Neural progenitor cell (in vitro differentiated cells): ENCODE data around the gene ZNF575. TPM values are rescaled to one million over a fixed set of nuclear protein-coding genes. Genes with fewer than 3 reads are reported as not detected.

ENCODE experiments used
- DNase-seq: peaks from one replicate; pipeline ENCODE4 v3.0.0-alpha.2; 2016; ENCODE audit warnings: low spot score
- H2AFZ ChIP-seq: fragments of 200-600 bp; sonication (generic); replicated peaks from 2 replicates; pipeline ENCODE4 v1.6.1; 2016; ENCODE audit warnings: antibody characterized with exemption
- H3F3A ChIP-seq: fragments of 200-600 bp; sonication (generic); 2 replicates; pipeline ENCODE4 v1.6.1; 2016; ENCODE audit warnings: antibody characterized with exemption, low read depth
- H3K27ac ChIP-seq: fragments of 200-600 bp; sonication (generic); 2 replicates; pipeline ENCODE4 v1.5.1; 2016; ENCODE audit warnings: mild to moderate bottlenecking
- H3K27me3 ChIP-seq: fragments of 200-600 bp; sonication (generic); 2 replicates; pipeline ENCODE4 v1.6.1; 2016; ENCODE audit warnings: mild to moderate bottlenecking, moderate library complexity
- H3K36me3 ChIP-seq: fragments of 200-600 bp; sonication (generic); 2 replicates; pipeline ENCODE4 v1.5.1; 2016
- H3K4me1 ChIP-seq: fragments of 200-600 bp; sonication (generic); 2 replicates; pipeline ENCODE4 v1.6.1; 2016; ENCODE audit warnings: mixed run types
- H3K4me2 ChIP-seq: fragments of 200-600 bp; sonication (generic); 2 replicates; pipeline ENCODE4 v1.6.1; 2016
- H3K4me3 ChIP-seq: fragments of 200-600 bp; sonication (generic); 2 replicates; pipeline ENCODE4 v1.5.1; 2016
- H3K79me2 ChIP-seq: fragments of 200-600 bp; sonication (generic); 2 replicates; pipeline ENCODE4 v1.6.1; 2016; ENCODE audit warnings: low read depth
- H3K9ac ChIP-seq: fragments of 200-600 bp; sonication (generic); 2 replicates; pipeline ENCODE4 v1.6.1; 2016
- H3K9me3 ChIP-seq: fragments of 200-600 bp; sonication (generic); 2 replicates; pipeline ENCODE4 v1.5.1; 2016; ENCODE audit warnings: low read depth
- H4K20me1 ChIP-seq: fragments of 200-600 bp; sonication (generic); 2 replicates; pipeline ENCODE4 v1.6.1; 2016; ENCODE audit warnings: low read depth
- H3K27ac Mint-ChIP-seq: 3 replicates; pipeline ENCODE4 v1.8.0; 2021; ENCODE audit warnings: mixed read lengths
- H3K27me3 Mint-ChIP-seq: 2 replicates; pipeline ENCODE4 v1.8.0; 2022; ENCODE audit warnings: low read depth, mild to moderate bottlenecking, inconsistent platforms, moderate library complexity, mixed read lengths; ENCODE audit not compliant: insufficient read depth
- H3K36me3 Mint-ChIP-seq: 3 replicates; pipeline ENCODE4 v1.8.0; 2021; ENCODE audit warnings: mixed read lengths
- H3K4me1 Mint-ChIP-seq: 3 replicates; pipeline ENCODE4 v1.8.0; 2021; ENCODE audit warnings: mixed read lengths
- H3K4me3 Mint-ChIP-seq: 3 replicates; pipeline ENCODE4 v1.8.0; 2021; ENCODE audit warnings: mild to moderate bottlenecking, moderate library complexity, mixed read lengths
- H3K9me3 Mint-ChIP-seq: 3 replicates; pipeline ENCODE4 v1.8.0; 2020; ENCODE audit warnings: mixed read lengths
- EZH2 ChIP-seq: fragments of 200-600 bp; sonication (generic); IDR thresholded peaks from 2 replicates; pipeline ENCODE4 v1.6.1; 2017; ENCODE audit warnings: antibody characterized with exemption, mild to moderate bottlenecking, moderate library complexity
- EZH2phosphoT487 ChIP-seq: fragments of 200-600 bp; sonication (generic); IDR thresholded peaks from 2 replicates; pipeline ENCODE4 v1.6.1; 2017; ENCODE audit warnings: antibody characterized with exemption
- total RNA-seq: library from RNA; depleted of rRNA; stranded (reverse); fragments of >200 nt; gene quantifications from 2 replicates; pipeline ENCODE4 v1.2.3, GENCODE V29; 2015; ENCODE audit warnings: low replicate concordance
- TF ChIP-seq, protein P1 (sequence below): fragments of 200-600 bp; sonication (generic); IDR thresholded peaks from 2 replicates; pipeline ENCODE4 v1.5.1; 2017; ENCODE audit warnings: antibody characterized with exemption, mild to moderate bottlenecking

Gene ZNF575
- total RNA-seq, 1 donor from 2014 or later, result not detected

DNA sequence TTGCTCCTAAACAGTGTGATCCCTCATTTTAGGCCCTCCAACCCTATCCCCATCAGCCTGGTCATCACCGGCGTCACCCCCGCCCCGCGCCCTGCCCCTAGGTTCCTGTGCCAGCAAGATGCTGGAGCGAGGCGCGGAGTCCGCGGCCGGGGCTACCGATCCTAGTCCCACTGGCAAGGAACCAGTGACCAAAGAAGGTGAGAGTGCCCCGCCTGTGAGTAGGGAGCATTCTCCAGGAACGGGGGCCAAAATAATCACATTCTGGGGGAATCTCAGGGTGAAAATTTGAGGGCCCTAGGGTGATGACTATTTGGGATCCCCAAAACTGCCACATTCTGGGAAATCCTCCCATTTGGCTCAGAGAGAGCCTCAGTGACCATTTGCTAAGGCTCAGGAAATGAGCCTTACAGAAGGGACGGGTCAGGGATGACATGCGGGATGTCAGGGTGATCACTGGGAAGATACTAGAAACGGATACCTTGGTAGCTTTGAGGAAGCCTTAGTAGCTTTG, 1.4 kb downstream of the ZNF575 start:
- Histone ChIP-seq H3K4me2 (peak overlapping the region; percentile 67), H2AFZ (no peak overlapping the region), H3K36me3 (peaks cover 12% of the 10 kb centered on the region), H3K27me3 (no peaks in the 10 kb centered on the region), H3K27ac (no peak overlapping the region), H3K4me1 (no peaks in the 10 kb centered on the region), H3K4me3 (peak overlapping the region; percentile 37), H4K20me1 (peaks cover 4% of the 10 kb centered on the region), H3K9me3 (peaks cover 8% of the 10 kb centered on the region), H3F3A (peaks cover 29% of the 10 kb centered on the region), H3K79me2 (no peaks in the 10 kb centered on the region), H3K9ac (no peak overlapping the region)
- peaks cover 22% of the 10 kb centered on the region for H3K4me1 Mint-ChIP-seq
- DNase-seq, result no peak
- H3K27me3 Mint-ChIP-seq, result peaks cover 2% of the 10 kb centered on the region
- H3K36me3 Mint-ChIP-seq, result peaks cover 20% of the 10 kb centered on the region
- TF ChIP-seq, protein P1, sequence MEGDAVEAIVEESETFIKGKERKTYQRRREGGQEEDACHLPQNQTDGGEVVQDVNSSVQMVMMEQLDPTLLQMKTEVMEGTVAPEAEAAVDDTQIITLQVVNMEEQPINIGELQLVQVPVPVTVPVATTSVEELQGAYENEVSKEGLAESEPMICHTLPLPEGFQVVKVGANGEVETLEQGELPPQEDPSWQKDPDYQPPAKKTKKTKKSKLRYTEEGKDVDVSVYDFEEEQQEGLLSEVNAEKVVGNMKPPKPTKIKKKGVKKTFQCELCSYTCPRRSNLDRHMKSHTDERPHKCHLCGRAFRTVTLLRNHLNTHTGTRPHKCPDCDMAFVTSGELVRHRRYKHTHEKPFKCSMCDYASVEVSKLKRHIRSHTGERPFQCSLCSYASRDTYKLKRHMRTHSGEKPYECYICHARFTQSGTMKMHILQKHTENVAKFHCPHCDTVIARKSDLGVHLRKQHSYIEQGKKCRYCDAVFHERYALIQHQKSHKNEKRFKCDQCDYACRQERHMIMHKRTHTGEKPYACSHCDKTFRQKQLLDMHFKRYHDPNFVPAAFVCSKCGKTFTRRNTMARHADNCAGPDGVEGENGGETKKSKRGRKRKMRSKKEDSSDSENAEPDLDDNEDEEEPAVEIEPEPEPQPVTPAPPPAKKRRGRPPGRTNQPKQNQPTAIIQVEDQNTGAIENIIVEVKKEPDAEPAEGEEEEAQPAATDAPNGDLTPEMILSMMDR, result no peak
- TF ChIP-seq EZH2 (no peak), EZH2phosphoT487 (no peak)
- H3K4me3 Mint-ChIP-seq, result peak overlapping the region; percentile 93
- H3K9me3 Mint-ChIP-seq, result peaks cover 7% of the 10 kb centered on the region
- peak overlapping the region; percentile 33 for H3K27ac Mint-ChIP-seq

DNA sequence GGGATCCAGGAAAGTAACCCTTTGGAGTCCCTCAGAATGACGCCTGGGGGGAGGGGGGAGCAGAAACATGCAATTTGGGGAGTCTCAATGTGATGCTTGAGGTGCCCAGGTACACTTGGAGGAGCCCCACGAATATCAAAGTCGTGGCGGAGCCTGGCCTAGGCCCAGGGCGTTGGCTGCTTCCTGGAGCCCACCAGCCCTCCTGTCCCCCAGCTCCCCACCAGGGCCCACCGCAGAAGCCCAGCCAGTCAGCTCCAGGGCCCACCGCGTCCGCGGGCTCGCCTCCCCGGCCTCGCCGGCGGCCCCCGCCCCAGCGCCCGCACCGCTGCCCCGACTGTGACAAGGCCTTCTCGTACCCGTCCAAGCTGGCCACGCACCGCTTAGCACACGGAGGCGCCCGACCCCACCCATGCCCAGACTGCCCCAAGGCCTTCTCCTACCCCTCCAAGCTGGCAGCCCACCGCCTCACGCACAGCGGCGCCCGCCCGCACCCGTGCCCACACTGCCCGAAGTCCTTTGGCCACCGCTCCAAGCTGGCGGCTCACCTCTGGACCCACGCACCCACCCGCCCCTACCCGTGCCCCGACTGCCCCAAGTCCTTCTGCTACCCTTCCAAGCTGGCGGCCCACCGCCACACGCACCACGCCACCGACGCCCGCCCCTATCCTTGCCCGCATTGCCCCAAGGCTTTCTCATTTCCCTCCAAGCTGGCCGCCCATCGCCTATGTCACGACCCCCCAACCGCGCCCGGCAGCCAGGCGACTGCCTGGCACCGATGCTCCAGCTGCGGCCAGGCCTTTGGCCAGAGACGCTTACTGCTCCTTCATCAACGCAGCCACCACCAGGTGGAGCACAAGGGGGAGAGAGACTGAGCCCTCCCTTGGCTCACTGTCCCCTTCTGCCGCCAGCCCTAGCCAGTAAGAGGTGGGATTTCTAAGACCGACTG, 2.1 kb downstream of the ZNF575 start:
- TF ChIP-seq, protein P1, result peak; percentile 71
- TF ChIP-seq EZH2, result no peak
- Histone ChIP-seq H3K9ac (no peak overlapping the region), H3K9me3 (peaks cover 9% of the 10 kb centered on the region), H3K36me3 (peaks cover 13% of the 10 kb centered on the region), H3K79me2 (no peaks in the 10 kb centered on the region), H4K20me1 (peaks cover 4% of the 10 kb centered on the region), H2AFZ (no peak overlapping the region), H3K4me2 (peak overlapping the region; percentile 67), H3K4me1 (no peaks in the 10 kb centered on the region), H3F3A (peaks cover 29% of the 10 kb centered on the region), H3K4me3 (no peak overlapping the region), H3K27ac (no peak overlapping the region), H3K27me3 (no peaks in the 10 kb centered on the region)
- peaks cover 11% of the 10 kb centered on the region for H3K9me3 Mint-ChIP-seq
- peak overlapping the region; percentile 68 for H3K4me3 Mint-ChIP-seq
- peaks cover 2% of the 10 kb centered on the region for H3K27me3 Mint-ChIP-seq
- peak; percentile 92 for DNase-seq
- peaks cover 22% of the 10 kb centered on the region for H3K4me1 Mint-ChIP-seq
- H3K36me3 Mint-ChIP-seq, result peaks cover 25% of the 10 kb centered on the region
- peak overlapping the region; percentile 46 for H3K27ac Mint-ChIP-seq

DNA sequence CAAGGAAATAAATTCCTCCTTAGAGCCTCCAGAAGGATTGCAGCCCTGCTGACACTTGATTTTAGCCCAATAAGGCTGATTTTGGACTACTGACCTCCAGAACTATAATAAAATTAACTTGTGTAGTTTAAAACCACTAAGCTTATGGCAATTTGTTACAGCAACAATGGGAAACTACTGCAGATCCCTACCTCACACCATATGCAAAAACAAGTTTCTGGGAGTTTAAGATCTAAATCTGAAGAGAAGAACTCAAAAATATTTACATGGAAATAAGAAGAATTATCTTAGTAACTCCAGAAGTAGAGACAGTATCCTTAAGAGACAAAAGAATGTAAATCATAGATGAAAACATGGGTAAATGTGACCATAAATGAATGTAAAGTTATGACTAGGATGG, 5.9 kb downstream of the ZNF575 start:
- H3K4me3 ChIP-seq, result no peak overlapping the region
- peaks cover 5% of the 10 kb centered on the region for H3K27me3 Mint-ChIP-seq
- peaks cover 9% of the 10 kb centered on the region for H3K9me3 ChIP-seq
- no peaks in the 10 kb centered on the region for H4K20me1 ChIP-seq
- no peak for TF ChIP-seq EZH2
- TF ChIP-seq, protein P1, result no peak
- no peak for TF ChIP-seq EZH2phosphoT487
- H3K27me3 ChIP-seq, result no peaks in the 10 kb centered on the region
- no peak overlapping the region for H3K4me2 ChIP-seq
- H3K36me3 Mint-ChIP-seq, result peaks cover 51% of the 10 kb centered on the region
- no peak for DNase-seq
- no peak overlapping the region for H3K27ac Mint-ChIP-seq
- H3K4me1 Mint-ChIP-seq, result peaks cover 12% of the 10 kb centered on the region
- no peak overlapping the region for H2AFZ ChIP-seq
- H3K36me3 ChIP-seq, result peaks cover 13% of the 10 kb centered on the region
- H3F3A ChIP-seq, result peaks cover 13% of the 10 kb centered on the region
- no peak overlapping the region for H3K9ac ChIP-seq
- no peak overlapping the region for H3K27ac ChIP-seq
- H3K9me3 Mint-ChIP-seq, result peaks cover 12% of the 10 kb centered on the region
- peak overlapping the region; percentile 2 for H3K4me3 Mint-ChIP-seq
- no peaks in the 10 kb centered on the region for H3K79me2 ChIP-seq
- no peaks in the 10 kb centered on the region for H3K4me1 ChIP-seq
